GF-D8 (cell line): ENCODE data around the gene MAGEA4.

Source experiments
- DNase-seq: peaks from one replicate; lab custom pipeline; 2025; lab: John Stamatoyannopoulos, UW

MAGEA4 gene

GRCh38 chrX:151929126-151929525 lies 16.4 kb downstream of the MAGEA4 start:
- no peak for DNase-seq

DNA sequence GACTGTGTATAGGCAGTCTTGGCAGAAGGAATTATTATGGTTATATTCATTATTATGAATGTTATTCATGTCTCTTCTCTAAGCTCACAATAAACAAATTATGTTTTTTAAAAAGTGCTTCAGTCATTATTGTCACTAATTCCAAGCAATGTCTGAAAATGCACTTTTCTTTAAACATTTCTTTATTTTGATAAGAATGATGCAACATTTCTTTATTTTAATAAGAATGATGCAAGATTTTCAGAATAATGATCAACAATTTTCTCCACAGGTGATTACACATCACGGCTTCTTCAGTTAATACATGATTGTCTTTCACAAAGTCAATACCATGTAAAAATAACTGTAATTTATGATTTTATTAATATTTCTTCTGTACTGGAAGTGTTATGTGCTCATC lies 22.7 kb downstream of the MAGEA4 start:
- no peak for DNase-seq

DNA sequence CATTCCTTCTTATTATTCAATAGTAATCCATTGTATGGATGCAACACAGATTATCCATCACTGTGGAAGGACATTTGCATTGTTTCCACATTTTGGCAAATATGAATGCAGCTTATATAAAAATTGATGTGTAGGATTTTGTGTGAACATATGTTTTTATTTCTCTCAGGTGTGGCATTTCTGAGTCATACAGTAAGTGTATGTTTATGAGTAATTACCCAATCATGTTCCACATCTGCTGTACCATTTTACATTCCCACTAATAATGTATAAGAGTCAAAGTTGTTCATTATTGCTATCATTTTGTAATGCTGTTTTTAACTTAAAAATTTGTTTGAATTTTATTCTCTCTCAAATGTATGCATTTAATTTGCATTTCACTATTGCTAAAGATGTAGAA lies 25.5 kb downstream of the MAGEA4 start:
- no peak for DNase-seq

- DNase-seq: no peak
Measured at GRCh38 chrX:151954730-151955129, 42.0 kb downstream of the MAGEA4 start.

- DNase-seq: no peak
Measured at GRCh38 chrX:151958101-151958500, 45.4 kb downstream of the MAGEA4 start.

GRCh38 chrX:151962034-151962433 lies 49.3 kb downstream of the MAGEA4 start:
- no peak for DNase-seq

DNA sequence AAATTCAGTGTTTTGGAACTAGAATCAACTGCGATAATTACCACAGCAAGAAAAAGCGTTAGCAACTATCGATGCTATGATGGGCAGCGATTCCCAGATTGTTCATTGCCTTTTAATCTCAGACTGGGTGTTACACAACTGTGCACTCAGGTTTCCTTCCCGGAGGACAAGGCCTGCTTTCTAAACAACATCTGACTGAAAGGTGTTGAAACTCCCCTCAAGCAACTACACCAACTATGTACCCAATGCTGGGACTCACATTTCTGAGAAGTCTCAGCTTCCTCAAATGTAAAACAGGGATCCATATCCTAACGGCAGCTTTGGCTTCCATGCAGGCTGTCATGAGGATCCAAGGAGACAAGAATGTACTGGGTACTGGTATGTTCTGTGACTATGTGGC lies 53.5 kb downstream of the MAGEA4 start:
- no peak for DNase-seq

- DNase-seq: no peak
Measured at GRCh38 chrX:151970027-151970426, 57.3 kb downstream of the MAGEA4 start.

DNA sequence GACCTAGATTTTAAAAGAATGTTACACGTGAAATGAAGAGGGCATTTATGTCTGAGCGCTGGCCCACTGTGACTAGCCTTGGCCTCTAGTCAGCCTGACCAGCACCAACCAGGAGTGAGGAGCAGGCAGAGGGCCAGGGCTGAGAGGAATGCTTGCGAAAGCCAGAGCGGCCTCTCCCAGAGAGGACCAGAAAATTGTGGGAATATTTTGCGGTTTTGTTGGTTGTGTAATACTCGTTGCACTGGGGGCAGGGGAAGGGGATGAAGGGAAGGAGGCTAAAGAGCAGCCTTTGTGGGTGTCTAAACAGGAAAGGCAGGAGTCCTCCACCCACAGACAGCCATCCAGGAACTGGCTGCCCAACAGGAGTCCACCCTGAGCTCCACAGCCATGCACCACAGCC lies 58.0 kb downstream of the MAGEA4 start:
- no peak for DNase-seq

DNA sequence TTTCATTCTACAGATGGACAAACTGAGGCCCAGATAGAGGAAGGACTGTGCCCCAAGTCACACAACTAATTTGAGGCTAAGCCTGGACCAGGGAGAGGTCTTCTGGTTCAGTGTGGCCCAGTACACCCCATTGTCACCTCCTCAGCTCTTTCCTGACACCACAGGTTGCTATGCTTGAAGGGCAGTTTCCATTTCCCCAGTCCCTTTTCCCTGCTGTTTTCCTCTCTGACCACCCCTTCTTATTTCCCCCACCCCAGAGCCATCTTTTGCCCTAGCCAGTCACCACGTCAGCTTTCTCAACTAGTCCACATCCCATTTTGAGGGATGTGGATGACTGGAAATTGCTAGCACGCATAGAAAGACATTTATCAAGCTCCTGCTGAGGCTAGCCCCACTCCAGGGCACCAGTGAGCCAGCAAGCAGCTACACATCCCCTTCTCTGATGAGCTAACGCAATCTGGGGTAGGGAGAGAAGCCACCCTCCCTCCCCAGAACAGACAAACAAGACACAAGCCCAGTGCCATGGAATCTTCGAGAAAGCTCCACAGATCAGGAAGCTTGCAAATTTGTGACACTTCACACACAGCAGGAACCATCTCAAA lies 60.5 kb downstream of the MAGEA4 start:
- no peak for DNase-seq

- no peak for DNase-seq
Measured at GRCh38 chrX:151973851-151974335, 61.2 kb downstream of the MAGEA4 start.
